AG09309 (cell line): ENCODE data around the gene LCNL1.

Experiments used
- DNase-seq: peaks from one replicate; pipeline ENCODE4 v3.0.0-alpha.2; 2010; ENCODE audit warnings: low read depth
- H3K4me3 ChIP-seq: 2 replicates; pipeline ENCODE4 v1.5.1; 2011; ENCODE audit warnings: mild to moderate bottlenecking, low read depth, low read length, moderate library complexity; ENCODE audit not compliant: control insufficient read depth
- CTCF ChIP-seq: IDR thresholded peaks from 2 replicates; pipeline ENCODE4 v1.5.1; 2011; ENCODE audit warnings: mild to moderate bottlenecking, low read depth, low read length, inconsistent platforms; ENCODE audit not compliant: insufficient read depth, control insufficient read depth; ENCODE audit errors: missing control alignments

Gene LCNL1

GRCh38 chr9:137020771-137021567 lies 38.2 kb downstream of the LCNL1 start:
- H3K4me3 ChIP-seq = no peak overlapping the region
- no peak for DNase-seq
- no peak for TF ChIP-seq CTCF

- DNase-seq = no peak
- TF ChIP-seq CTCF = no peak
- no peak overlapping the region for H3K4me3 ChIP-seq
These were observed 38.8 kb downstream of the LCNL1 start for GRCh38 chr9:137021568-137021978.

GRCh38 chr9:137021979-137022661 lies 39.3 kb downstream of the LCNL1 start:
- no peak overlapping the region for H3K4me3 ChIP-seq
- no peak for TF ChIP-seq CTCF
- no peak for DNase-seq

- no peak for DNase-seq
- H3K4me3 ChIP-seq = no peak overlapping the region
- no peak for TF ChIP-seq CTCF
These were observed 39.8 kb downstream of the LCNL1 start for GRCh38 chr9:137022662-137023008.

GRCh38 chr9:137023157-137023556 lies 40.4 kb downstream of the LCNL1 start:
- H3K4me3 ChIP-seq = no peak overlapping the region
- no peak for DNase-seq
- TF ChIP-seq CTCF = no peak

- TF ChIP-seq CTCF = no peak
- H3K4me3 ChIP-seq = no peak overlapping the region
- no peak for DNase-seq
These were observed 40.8 kb downstream of the LCNL1 start for GRCh38 chr9:137023583-137023991.
